ENCODE results near the gene LYRM4.

The LYRM4 gene

GRCh38 chr6:5290097-5290496 lies 29.3 kb upstream of the LYRM4 start:
- FAIRE-seq, result no peak

GRCh38 chr6:5287966-5288297 lies 27.2 kb upstream of the LYRM4 start:
- TF ChIP-seq POLR2A (IDR thresholded peaks at IDR 0.05; ENCODE audit: low read depth, low read length), result no peak
- FAIRE-seq (no peak), DNase-seq (ENCODE audit: insufficient read length, low spot score) (no peak)

More at GRCh38 chr6:5290097-5290496, 29.3 kb upstream of the LYRM4 start:
- no peak for TF ChIP-seq POLR2A (IDR thresholded peaks at IDR 0.05; ENCODE audit: low read depth, low read length)
- DNase-seq (ENCODE audit: insufficient read length, low spot score), result no peak

GRCh38 chr6:5287205-5287965 lies 26.6 kb upstream of the LYRM4 start:
- TF ChIP-seq POLR2A (IDR thresholded peaks at IDR 0.05; ENCODE audit: low read depth, low read length), result no peak
- DNase-seq (ENCODE audit: insufficient read length, low spot score) (peak; percentile 72), FAIRE-seq (peak; percentile 87)

GRCh38 chr6:5286780-5287179 lies 26.0 kb upstream of the LYRM4 start:
- no peak for TF ChIP-seq POLR2A (IDR thresholded peaks at IDR 0.05; ENCODE audit: low read depth, low read length)
- no peak for FAIRE-seq
- no peak for DNase-seq (ENCODE audit: insufficient read length, low spot score)

GRCh38 chr6:5285526-5285925 lies 24.8 kb upstream of the LYRM4 start:
- FAIRE-seq, result no peak
- no peak for DNase-seq (ENCODE audit: insufficient read length, low spot score)
- TF ChIP-seq POLR2A (IDR thresholded peaks at IDR 0.05; ENCODE audit: low read depth, low read length), result no peak

GRCh38 chr6:5285081-5285480 lies 24.3 kb upstream of the LYRM4 start:
- FAIRE-seq (no peak), DNase-seq (ENCODE audit: insufficient read length, low spot score) (no peak)
- no peak for TF ChIP-seq POLR2A (IDR thresholded peaks at IDR 0.05; ENCODE audit: low read depth, low read length)

- TF ChIP-seq POLR2A (IDR thresholded peaks at IDR 0.05; ENCODE audit: low read depth, low read length), result no peak
- DNase-seq (ENCODE audit: insufficient read length, low spot score) (no peak), FAIRE-seq (no peak)
Measured at GRCh38 chr6:5282191-5282623, 21.5 kb upstream of the LYRM4 start.

DNA sequence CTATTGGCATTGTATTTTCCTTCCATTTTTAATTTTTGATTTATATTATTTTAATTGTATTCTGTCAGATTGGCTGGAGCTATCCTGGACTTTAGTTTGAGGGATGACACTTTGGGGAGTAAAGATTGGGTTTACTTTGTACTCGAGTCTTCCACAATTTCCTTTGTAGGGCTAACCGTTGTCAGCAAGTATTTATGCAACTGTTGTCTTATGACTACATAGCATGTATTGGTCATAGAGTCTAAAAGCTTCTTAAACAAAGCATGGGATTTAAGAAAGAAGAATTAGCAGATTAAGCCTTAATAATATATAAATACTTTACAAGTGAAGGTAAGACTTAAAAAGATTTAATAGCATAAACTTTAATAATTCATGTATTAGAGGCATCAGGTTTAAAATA lies 20.2 kb upstream of the LYRM4 start:
- FAIRE-seq, result no peak
- no peak for TF ChIP-seq POLR2A (IDR thresholded peaks at IDR 0.05; ENCODE audit: low read depth, low read length)
- no peak for DNase-seq (ENCODE audit: insufficient read length, low spot score)

DNA sequence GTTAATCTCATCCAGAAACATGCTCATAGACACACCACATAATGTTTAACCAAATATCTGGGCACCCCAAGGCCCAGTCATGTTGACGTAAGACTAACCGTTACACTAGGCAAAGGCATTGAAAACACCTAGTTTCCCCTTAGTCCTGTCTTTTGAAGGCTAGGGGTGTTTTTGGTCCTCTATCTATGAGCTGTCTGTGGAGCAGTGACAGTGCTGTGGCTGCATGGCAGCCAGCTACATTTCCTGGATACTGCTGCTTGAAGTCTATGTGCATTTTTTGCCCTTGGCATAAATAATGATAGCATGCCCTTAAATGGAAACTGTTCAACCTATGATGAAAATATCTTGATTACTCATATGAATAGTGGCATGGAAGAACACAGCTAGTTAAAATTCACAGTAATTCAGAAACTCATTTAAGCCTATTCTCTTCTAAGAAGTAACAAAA lies 19.2 kb upstream of the LYRM4 start:
- no peak for FAIRE-seq
- TF ChIP-seq POLR2A (IDR thresholded peaks at IDR 0.05; ENCODE audit: low read depth, low read length), result no peak

DNA sequence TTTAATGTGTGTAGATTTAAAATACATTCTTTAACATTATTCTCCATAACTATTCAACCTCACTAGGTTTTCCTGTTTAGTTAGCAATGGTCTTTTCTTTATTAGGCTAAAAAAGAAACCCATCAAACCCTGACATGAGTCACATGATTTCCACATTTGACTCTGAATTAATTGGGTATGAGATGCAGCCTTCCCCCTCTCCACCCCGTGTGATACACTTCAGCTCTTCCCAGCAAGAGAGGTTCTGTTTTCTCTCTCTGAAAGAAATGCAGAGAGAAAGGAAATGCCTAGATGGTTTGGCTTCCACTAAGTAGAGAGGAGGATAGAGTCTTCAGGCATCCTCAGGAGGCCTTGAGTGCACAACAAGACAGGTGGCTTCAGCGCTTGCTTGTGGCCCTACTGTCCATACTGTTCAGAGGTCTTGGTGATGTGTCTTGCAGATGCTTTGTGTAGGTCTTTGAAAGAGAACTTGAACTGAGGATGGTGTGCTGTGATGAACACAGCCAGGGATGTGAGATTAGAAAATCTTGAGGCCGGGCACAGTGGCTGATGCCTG lies 17.9 kb upstream of the LYRM4 start:
- TF ChIP-seq POLR2A (IDR thresholded peaks at IDR 0.05; ENCODE audit: low read depth, low read length), result no peak
- FAIRE-seq, result no peak
- DNase-seq (ENCODE audit: insufficient read length, low spot score), result no peak

More for the DNA sequence above, 19.2 kb upstream of the LYRM4 start:
- DNase-seq (ENCODE audit: insufficient read length, low spot score), result no peak

DNA sequence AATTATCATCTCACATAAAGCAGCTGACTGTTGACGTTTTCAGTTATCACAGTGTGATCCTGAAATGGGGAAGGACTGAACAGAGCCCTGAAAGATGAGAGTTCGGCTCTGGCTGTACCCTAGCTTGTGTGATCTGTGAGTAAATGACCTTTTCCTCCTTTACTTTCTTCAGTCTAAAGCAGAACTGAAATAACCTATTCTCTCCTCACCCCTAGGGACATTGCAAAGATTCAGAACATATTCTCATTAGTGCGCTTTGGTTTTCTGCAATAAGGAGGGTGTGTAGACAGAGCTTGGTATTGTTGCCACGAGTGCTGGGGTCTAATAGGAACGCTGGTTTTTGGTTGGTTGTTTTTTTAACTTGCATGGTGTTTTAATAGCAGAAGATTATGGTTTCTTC lies 17.3 kb upstream of the LYRM4 start:
- no peak for FAIRE-seq
- no peak for DNase-seq (ENCODE audit: insufficient read length, low spot score)
- no peak for TF ChIP-seq POLR2A (IDR thresholded peaks at IDR 0.05; ENCODE audit: low read depth, low read length)

- FAIRE-seq, result no peak
Measured at GRCh38 chr6:5277589-5277988, 16.8 kb upstream of the LYRM4 start.

GRCh38 chr6:5276581-5276980 lies 15.8 kb upstream of the LYRM4 start:
- DNase-seq (ENCODE audit: insufficient read length, low spot score) (no peak), FAIRE-seq (no peak)
- no peak for TF ChIP-seq POLR2A (IDR thresholded peaks at IDR 0.05; ENCODE audit: low read depth, low read length)

More at GRCh38 chr6:5277589-5277988, 16.8 kb upstream of the LYRM4 start:
- DNase-seq (ENCODE audit: insufficient read length, low spot score), result no peak
- no peak for TF ChIP-seq POLR2A (IDR thresholded peaks at IDR 0.05; ENCODE audit: low read depth, low read length)

- FAIRE-seq, result no peak
- TF ChIP-seq POLR2A (IDR thresholded peaks at IDR 0.05; ENCODE audit: low read depth, low read length), result no peak
- DNase-seq (ENCODE audit: insufficient read length, low spot score), result no peak
Measured at GRCh38 chr6:5275497-5275896, 14.7 kb upstream of the LYRM4 start.

GRCh38 chr6:5274231-5274630 lies 13.5 kb upstream of the LYRM4 start:
- no peak for FAIRE-seq
- TF ChIP-seq POLR2A (IDR thresholded peaks at IDR 0.05; ENCODE audit: low read depth, low read length), result no peak
- no peak for DNase-seq (ENCODE audit: insufficient read length, low spot score)
